B cell (primary cell): Measurements from ENCODE around the gene COX10. TPM values are rescaled to one million over a fixed set of nuclear protein-coding genes. Genes with fewer than 3 reads are reported as not detected.

Source experiments
- ATAC-seq: fragments of 200-7000 bp; cut with Tn5 transposase; one replicate; pipeline ENCODE4 v1.10.0; 2021; ENCODE audit warnings: low read depth, mild to moderate bottlenecking, moderate number of reproducible peaks, moderate library complexity
- CTCF ChIA-PET: fragments of 350-600 bp; sonication (Branson Sonifier 250); formaldehyde crosslinking; loops from one replicate; lab custom pipeline; 2021; ENCODE audit warnings: antibody characterized with exemption, inconsistent platforms; lab: Charles Lee
- POLR2A ChIA-PET: fragments of 350-600 bp; sonication (Branson Sonifier 250); formaldehyde crosslinking; loops from one replicate; lab custom pipeline; 2021; ENCODE audit warnings: antibody characterized with exemption; lab: Charles Lee
- DNase-seq: peaks from one replicate; pipeline ENCODE4 v3.0.0; 2013
- H2AFZ ChIP-seq: 2 replicates; pipeline ENCODE4 v1.6.1; 2012; ENCODE audit warnings: mild to moderate bottlenecking, low read depth, low read length; ENCODE audit not compliant: insufficient read depth, poor library complexity, severe bottlenecking
- H3K27ac ChIP-seq, 2 donors: 1 replicate in 1 of 2; 2 replicates in 1 of 2; pipeline ENCODE4 v1.5.1; 2012 to 2013; ENCODE audit warnings: low read length in 2 of 2, mild to moderate bottlenecking in 2 of 2, moderate library complexity in 1 of 2
- H3K27me3 ChIP-seq, 4 experiments: fragments of 200-600 bp in 1 of 4; sonication (generic) in 1 of 4; replicated peaks in 1 of 4; 1 replicate in 2 of 4; 2 replicates in 2 of 4; pipeline versions ENCODE4 v1.6.1 to v1.7.0; 2013 to 2016; ENCODE audit warnings: low read length in 3 of 4, mild to moderate bottlenecking in 2 of 4, mixed read lengths in 1 of 4, moderate library complexity in 1 of 4; ENCODE audit not compliant: insufficient read depth in 4 of 4, control insufficient read depth in 3 of 4; ENCODE audit errors: control extremely low read depth in 1 of 4
- H3K36me3 ChIP-seq, 2 experiments: replicated peaks in 1 of 2; 1 replicate in 1 of 2; 2 replicates in 1 of 2; pipeline versions ENCODE4 v1.6.1 to v1.7.1; 2013; ENCODE audit warnings: low read length in 1 of 2; ENCODE audit not compliant: insufficient read depth in 2 of 2, control insufficient read depth in 1 of 2; ENCODE audit errors: control extremely low read depth in 1 of 2, extremely low read depth in 1 of 2
- H3K4me1 ChIP-seq, 2 donors: fragments of 200-600 bp in 1 of 2; sonication (generic) in 1 of 2; 1 replicate in 1 of 2; 2 replicates in 1 of 2; pipeline versions ENCODE4 v1.5.1 to v1.6.1; 2013 to 2017; ENCODE audit warnings: low read length in 2 of 2; ENCODE audit not compliant: control insufficient read depth in 2 of 2, insufficient read depth in 2 of 2
- H3K4me2 ChIP-seq: replicated peaks from 2 replicates; pipeline ENCODE3; 2012; ENCODE audit warnings: mild to moderate bottlenecking, low read depth, low read length; ENCODE audit not compliant: poor library complexity, severe bottlenecking
- H3K4me3 ChIP-seq, 5 experiments: fragments of 200-600 bp in 1 of 5; sonication (generic) in 1 of 5; 1 replicate in 3 of 5; 2 replicates in 2 of 5; pipeline versions ENCODE4 v1.5.1 to v1.7.0; 2011 to 2016; ENCODE audit warnings: low read length in 4 of 5, mild to moderate bottlenecking in 4 of 5, low read depth in 2 of 5, control low read depth in 1 of 5, moderate library complexity in 1 of 5; ENCODE audit not compliant: insufficient read depth in 1 of 5; ENCODE audit errors: control extremely low read depth in 1 of 5, extremely low read depth in 1 of 5
- H3K79me2 ChIP-seq: fragments of 200-600 bp; sonication (generic); one replicate; pipeline ENCODE4 v1.6.0; 2016; ENCODE audit warnings: low read length; ENCODE audit not compliant: control insufficient read depth, insufficient read depth
- H3K9ac ChIP-seq: fragments of 200-600 bp; sonication (generic); 2 replicates; pipeline ENCODE4 v1.6.1; 2017; ENCODE audit warnings: mild to moderate bottlenecking, low read length, moderate library complexity
- H3K9me3 ChIP-seq, 3 donors: one replicate each; pipeline versions ENCODE4 v1.6.1 to v1.7.1; 2013; ENCODE audit warnings: low read length in 2 of 3; ENCODE audit not compliant: control insufficient read depth in 2 of 3, insufficient read depth in 1 of 3; ENCODE audit errors: control extremely low read depth in 1 of 3
- H4K20me1 ChIP-seq: 2 replicates; pipeline ENCODE4 v1.6.0; 2012; ENCODE audit warnings: mild to moderate bottlenecking, low read length; ENCODE audit not compliant: insufficient read depth, control insufficient read depth, poor library complexity, severe bottlenecking
- H3K27ac Mint-ChIP-seq: one replicate; pipeline ENCODE4 v1.8.0; 2021; ENCODE audit warnings: mixed read lengths
- H3K27me3 Mint-ChIP-seq: one replicate; pipeline ENCODE4 v1.8.0; 2021; ENCODE audit warnings: mixed read lengths
- H3K4me1 Mint-ChIP-seq: one replicate; pipeline ENCODE4 v1.8.0; 2021; ENCODE audit warnings: mixed read lengths
- H3K4me3 Mint-ChIP-seq: one replicate; pipeline ENCODE4 v1.8.0; 2021; ENCODE audit warnings: mixed read lengths
- H3K9me3 Mint-ChIP-seq: one replicate; pipeline ENCODE4 v1.8.0; 2022; ENCODE audit warnings: mixed read lengths; ENCODE audit not compliant: insufficient read depth
- EZH2 ChIP-seq: IDR thresholded peaks from 2 replicates; pipeline ENCODE4 v1.6.1; 2012; ENCODE audit warnings: borderline replicate concordance, low read depth, mild to moderate bottlenecking, moderate library complexity, low read length; ENCODE audit not compliant: insufficient read depth, poor library complexity, severe bottlenecking
- WGBS: methylation state at CpG from one replicate; pipeline ENCODE4 v1.1.5; 2013; ENCODE audit warnings: missing lambda C conversion rate; ENCODE audit not compliant: insufficient coverage; 5-methylcytosine and 5-hydroxymethylcytosine counted together
- intact Hi-C: fragments of 100-400 bp; cut with micrococcal nuclease; formaldehyde crosslinking; loops from one replicate; pipeline ENCODE4 v1.10.0; 2022
- polyA plus RNA-seq: library from polyadenylated mRNA; depleted of rRNA; stranded (reverse); fragments of >200 nt; gene quantifications from 2 replicates; pipeline ENCODE4 v1.2.3, GENCODE V29; 2012
- total RNA-seq, 2 donors: library from RNA; stranded (reverse); fragments of 120-200 nt in 1 of 2; gene quantifications; 1 replicate in 1 of 2; 2 replicates in 1 of 2; pipeline versions ENCODE4 v1.2.3 to v1.2.4, GENCODE V29; 2013 to 2022
- TF ChIP-seq, protein P1 (sequence below): fragments of 200-600 bp; IDR thresholded peaks from one replicate; pipeline ENCODE4 v1.8.0; 2022; ENCODE audit warnings: antibody characterized with exemption, mild to moderate bottlenecking

COX10 gene
- total and polyA plus RNA-seq, 2 donors (not counting 1 experiment from before 2014, with no cell fraction given) = 21.8 to 23.3 TPM

DNA sequence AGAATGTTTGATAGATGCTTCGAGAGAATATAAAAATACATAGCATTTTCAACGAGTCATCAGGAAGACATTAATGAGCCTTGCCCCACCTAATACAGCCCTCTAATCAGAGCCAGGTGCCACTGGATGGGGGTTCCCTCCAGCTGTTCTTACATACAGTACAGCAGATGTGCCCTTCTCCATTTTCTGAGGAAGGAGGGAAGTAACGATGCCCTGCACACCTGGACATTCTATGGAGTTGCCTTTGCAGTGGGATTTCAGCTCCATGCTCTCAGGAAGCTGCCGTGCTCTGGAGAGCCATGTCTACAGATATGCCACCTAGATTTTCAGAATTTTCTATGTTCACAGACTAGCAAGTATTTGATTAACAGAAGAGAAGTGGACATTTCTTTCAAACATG is 131.1 kb downstream of the COX10 start:
- peaks cover 0 to 8% (median 1%) of the 10 kb centered on the region in 4 experiments for H3K27me3 ChIP-seq
- ATAC-seq (no peak), DNase-seq (no peak)
- peaks cover 0 to 3% of the 10 kb centered on the region in 2 experiments for H3K36me3 ChIP-seq
- intact Hi-C loops = no loop called here
- H3K9ac ChIP-seq = no peak overlapping the region
- peaks cover 13% of the 10 kb centered on the region for H3K27me3 Mint-ChIP-seq
- H3K27ac Mint-ChIP-seq = no peak overlapping the region
- H3K4me3 Mint-ChIP-seq = no peak overlapping the region
- peaks cover 3 to 10% of the 10 kb centered on the region in 2 donors for H3K4me1 ChIP-seq
- H3K9me3 ChIP-seq = peaks cover 0 to 1% (median 0%) of the 10 kb centered on the region in 3 donors
- no peaks in the 10 kb centered on the region for H3K9me3 Mint-ChIP-seq
- TF ChIP-seq, protein P1, sequence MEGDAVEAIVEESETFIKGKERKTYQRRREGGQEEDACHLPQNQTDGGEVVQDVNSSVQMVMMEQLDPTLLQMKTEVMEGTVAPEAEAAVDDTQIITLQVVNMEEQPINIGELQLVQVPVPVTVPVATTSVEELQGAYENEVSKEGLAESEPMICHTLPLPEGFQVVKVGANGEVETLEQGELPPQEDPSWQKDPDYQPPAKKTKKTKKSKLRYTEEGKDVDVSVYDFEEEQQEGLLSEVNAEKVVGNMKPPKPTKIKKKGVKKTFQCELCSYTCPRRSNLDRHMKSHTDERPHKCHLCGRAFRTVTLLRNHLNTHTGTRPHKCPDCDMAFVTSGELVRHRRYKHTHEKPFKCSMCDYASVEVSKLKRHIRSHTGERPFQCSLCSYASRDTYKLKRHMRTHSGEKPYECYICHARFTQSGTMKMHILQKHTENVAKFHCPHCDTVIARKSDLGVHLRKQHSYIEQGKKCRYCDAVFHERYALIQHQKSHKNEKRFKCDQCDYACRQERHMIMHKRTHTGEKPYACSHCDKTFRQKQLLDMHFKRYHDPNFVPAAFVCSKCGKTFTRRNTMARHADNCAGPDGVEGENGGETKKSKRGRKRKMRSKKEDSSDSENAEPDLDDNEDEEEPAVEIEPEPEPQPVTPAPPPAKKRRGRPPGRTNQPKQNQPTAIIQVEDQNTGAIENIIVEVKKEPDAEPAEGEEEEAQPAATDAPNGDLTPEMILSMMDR = no peak
- no peak for TF ChIP-seq EZH2
- no peak overlapping the region for H3K27ac ChIP-seq
- H3K4me3 ChIP-seq = no peak overlapping the region
- H2AFZ ChIP-seq = no peak overlapping the region
- H3K4me2 ChIP-seq = no peak overlapping the region
- H3K79me2 ChIP-seq = no peaks in the 10 kb centered on the region
- H4K20me1 ChIP-seq = peaks cover 44% of the 10 kb centered on the region
- WGBS = 92% methylated on average over 2 of the region's 4 CpGs
- CTCF ChIA-PET = no interaction called here
- H3K4me1 Mint-ChIP-seq = peaks cover 9% of the 10 kb centered on the region
- POLR2A ChIA-PET = no interaction called here

DNA sequence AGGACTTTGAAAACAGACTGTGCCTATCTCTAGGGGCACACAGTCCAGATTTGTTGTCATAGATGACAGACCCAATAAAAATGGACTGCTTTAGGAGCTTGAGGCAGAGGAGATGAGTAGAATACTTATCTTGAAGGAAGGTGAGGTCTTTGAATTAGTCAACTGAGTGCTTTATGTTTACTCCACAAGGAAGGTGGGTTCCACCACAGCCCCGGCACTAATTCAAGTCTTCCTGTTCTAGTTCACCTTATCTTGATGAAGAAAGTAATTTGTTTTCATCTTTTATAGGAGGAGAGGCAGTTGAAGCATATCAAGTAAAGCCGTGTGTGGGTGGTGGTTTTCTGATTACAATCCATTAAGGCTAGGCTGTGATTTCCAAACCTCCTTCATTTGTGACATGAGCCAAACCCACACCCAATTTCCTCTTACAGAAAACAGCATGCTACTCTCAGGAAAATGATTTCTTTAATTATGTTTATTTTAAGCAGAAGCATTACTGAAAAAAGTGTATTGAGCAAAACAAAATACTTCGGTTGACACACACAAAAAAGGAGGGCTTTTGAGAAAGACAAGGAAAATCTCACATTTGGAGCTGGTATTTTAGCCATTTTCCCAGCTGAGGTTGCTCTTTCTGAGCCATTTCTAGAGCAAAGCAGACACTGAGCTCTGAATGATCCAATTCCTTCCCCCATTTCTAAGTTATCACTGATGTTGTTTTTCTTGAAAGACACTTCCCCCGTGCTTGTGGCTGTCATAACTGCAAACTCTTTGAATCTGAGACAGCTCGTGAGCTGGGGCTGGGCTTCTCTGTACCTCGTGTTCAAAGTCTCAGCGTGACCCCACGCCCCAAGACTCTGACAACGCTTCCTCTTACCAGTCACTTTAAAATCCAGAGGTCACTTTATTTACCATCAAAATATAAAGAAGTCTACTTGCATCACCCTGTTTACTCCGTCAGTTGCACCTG is 132.0 kb downstream of the COX10 start:
- Histone ChIP-seq H2AFZ (no peak overlapping the region), H3K9me3 (peaks cover 0 to 1% (median 0%) of the 10 kb centered on the region in 3 donors), H3K4me3 (no peak overlapping the region), H3K4me1 (peaks cover under 1 to 6% of the 10 kb centered on the region in 2 donors), H3K4me2 (no peak overlapping the region), H3K79me2 (no peaks in the 10 kb centered on the region), H3K9ac (no peak overlapping the region), H3K27ac (no peak overlapping the region), H3K36me3 (peaks cover 0 to 6% of the 10 kb centered on the region in 2 experiments), H4K20me1 (peaks cover 36% of the 10 kb centered on the region), H3K27me3 (peaks cover 0 to 8% (median 1%) of the 10 kb centered on the region in 4 experiments)
- Mint-ChIP-seq H3K27me3 (peaks cover 13% of the 10 kb centered on the region), H3K9me3 (no peaks in the 10 kb centered on the region), H3K4me3 (no peak overlapping the region), H3K4me1 (peaks cover 4% of the 10 kb centered on the region), H3K27ac (no peak overlapping the region)
- no peak for DNase-seq
- no peak for TF ChIP-seq EZH2
- TF ChIP-seq, protein P1 = no peak
- intact Hi-C loops = no loop called here
- ATAC-seq = no peak
- ChIA-PET CTCF (no interaction called here), POLR2A (no interaction called here)
- 89% methylated on average over 7 of the region's 10 CpGs for WGBS
